ENCODE measurements around the gene PWP1. TPM values are rescaled to one million over a fixed set of nuclear protein-coding genes. Genes with fewer than 3 reads are reported as not detected.
"Not testable (repeated sequence)": the region's sequence is repeated elsewhere in the genome, so short reads cannot be mapped to it uniquely, and the experiment has no call there.

Gene PWP1
- total and polyA plus RNA-seq, 5 donors, result 11.4 to 14.7 (median 13.0) TPM

- no peaks in the 10 kb centered on the region for H3K4me1 ChIP-seq (ENCODE audit: control insufficient read depth, insufficient read depth, low read length)
- DNase-seq (no peak), ATAC-seq (no peak)
- intact Hi-C loops (cut with DNase I), result no loop called here
- 60% methylated on average over 9 of the region's 9 CpGs for WGBS
- no peak overlapping the region for H3K4me3 ChIP-seq (ENCODE audit: low read length)
- no peak overlapping the region for H3K27ac ChIP-seq (ENCODE audit: low read length)
- H3K27me3 ChIP-seq (ENCODE audit: control insufficient read depth, insufficient read depth), result no peaks in the 10 kb centered on the region
- no peaks in the 10 kb centered on the region for H3K9me3 ChIP-seq (ENCODE audit: control insufficient read depth, low read length)
These were observed 17.1 kb upstream of the PWP1 start for GRCh38 chr12:107668320-107669098.

- ATAC-seq, result no peak
- DNase-seq, result no peak
- Histone ChIP-seq H3K27me3 (ENCODE audit: control insufficient read depth, insufficient read depth) (no peaks in the 10 kb centered on the region), H3K9me3 (ENCODE audit: control insufficient read depth, low read length) (no peaks in the 10 kb centered on the region), H3K27ac (ENCODE audit: low read length) (no peak overlapping the region), H3K4me3 (ENCODE audit: low read length) (no peak overlapping the region), H3K4me1 (ENCODE audit: control insufficient read depth, insufficient read depth, low read length) (no peaks in the 10 kb centered on the region)
- WGBS, result 88% methylated on average over 8 of the region's 8 CpGs
- intact Hi-C loops (cut with DNase I), result no loop called here
These were observed 15.7 kb upstream of the PWP1 start for GRCh38 chr12:107669946-107670345.

GRCh38 chr12:107670999-107671643 lies 14.5 kb upstream of the PWP1 start:
- WGBS, result 42% methylated on average over 10 of the region's 10 CpGs
- ATAC-seq (peak in 1 of 2 donors; percentile 26), DNase-seq (no peak)
- Histone ChIP-seq H3K4me3 (ENCODE audit: low read length) (no peak overlapping the region), H3K9me3 (ENCODE audit: control insufficient read depth, low read length) (no peaks in the 10 kb centered on the region), H3K27me3 (ENCODE audit: control insufficient read depth, insufficient read depth) (no peaks in the 10 kb centered on the region), H3K27ac (ENCODE audit: low read length) (no peak overlapping the region), H3K4me1 (ENCODE audit: control insufficient read depth, insufficient read depth, low read length) (no peaks in the 10 kb centered on the region)
- intact Hi-C loops (cut with DNase I), result no loop called here

- ATAC-seq (no peak), DNase-seq (no peak)
- Histone ChIP-seq H3K9me3 (ENCODE audit: control insufficient read depth, low read length) (no peaks in the 10 kb centered on the region), H3K4me1 (ENCODE audit: control insufficient read depth, insufficient read depth, low read length) (no peaks in the 10 kb centered on the region), H3K27ac (ENCODE audit: low read length) (no peak overlapping the region), H3K27me3 (ENCODE audit: control insufficient read depth, insufficient read depth) (no peaks in the 10 kb centered on the region), H3K4me3 (ENCODE audit: low read length) (no peak overlapping the region)
- 61% methylated on average over 6 of the region's 6 CpGs for WGBS
- intact Hi-C loops (cut with DNase I), result loop anchor here in 3 of 4 donors (5.0 kb wide), 2 partner anchors 205 to 210 kb away; no protein-coding TSS in a partner anchor
These were observed 7.9 kb upstream of the PWP1 start for GRCh38 chr12:107677671-107678070.

- H3K4me1 ChIP-seq (ENCODE audit: control insufficient read depth, insufficient read depth, low read length), result no peaks in the 10 kb centered on the region
- no peaks in the 10 kb centered on the region for H3K9me3 ChIP-seq (ENCODE audit: control insufficient read depth, low read length)
- ATAC-seq, result no peak
- no peak overlapping the region for H3K27ac ChIP-seq (ENCODE audit: low read length)
- DNase-seq, result no peak
- intact Hi-C loops (cut with DNase I), result loop anchor here in 3 of 4 donors (5.0 kb wide), 2 partner anchors 203 to 208 kb away; no protein-coding TSS in a partner anchor
- no peak overlapping the region for H3K4me3 ChIP-seq (ENCODE audit: low read length)
- H3K27me3 ChIP-seq (ENCODE audit: control insufficient read depth, insufficient read depth), result no peaks in the 10 kb centered on the region
- 51% methylated on average over 6 of the region's 6 CpGs for WGBS
These were observed 6.3 kb upstream of the PWP1 start for GRCh38 chr12:107679336-107679735.

- H3K27me3 ChIP-seq (ENCODE audit: control insufficient read depth, insufficient read depth), result no peaks in the 10 kb centered on the region
- DNase-seq (no peak), ATAC-seq (no peak)
- no peak overlapping the region for H3K4me3 ChIP-seq (ENCODE audit: low read length)
- no peak overlapping the region for H3K27ac ChIP-seq (ENCODE audit: low read length)
- 69% methylated on average over 5 of the region's 5 CpGs for WGBS
- intact Hi-C loops (cut with DNase I), result no loop called here
- no peaks in the 10 kb centered on the region for H3K9me3 ChIP-seq (ENCODE audit: control insufficient read depth, low read length)
- H3K4me1 ChIP-seq (ENCODE audit: control insufficient read depth, insufficient read depth, low read length), result no peaks in the 10 kb centered on the region
These were observed 4.2 kb upstream of the PWP1 start for GRCh38 chr12:107681455-107681835.

GRCh38 chr12:107681836-107682820 lies 3.5 kb upstream of the PWP1 start:
- H3K4me1 ChIP-seq (ENCODE audit: control insufficient read depth, insufficient read depth, low read length), result no peaks in the 10 kb centered on the region
- WGBS, result 76% methylated on average over 19 of the region's 19 CpGs
- intact Hi-C loops (cut with DNase I), result no loop called here
- no peak overlapping the region for H3K27ac ChIP-seq (ENCODE audit: low read length)
- no peaks in the 10 kb centered on the region for H3K27me3 ChIP-seq (ENCODE audit: control insufficient read depth, insufficient read depth)
- no peak overlapping the region for H3K4me3 ChIP-seq (ENCODE audit: low read length)
- no peaks in the 10 kb centered on the region for H3K9me3 ChIP-seq (ENCODE audit: control insufficient read depth, low read length)
- no peak for DNase-seq
- no peak for ATAC-seq

GRCh38 chr12:107684029-107684795 lies 1.4 kb upstream of the PWP1 start:
- Histone ChIP-seq H3K4me1 (ENCODE audit: control insufficient read depth, insufficient read depth, low read length) (no peaks in the 10 kb centered on the region), H3K27me3 (ENCODE audit: control insufficient read depth, insufficient read depth) (no peaks in the 10 kb centered on the region), H3K27ac (ENCODE audit: low read length) (no peak overlapping the region), H3K4me3 (ENCODE audit: low read length) (no peak overlapping the region), H3K9me3 (ENCODE audit: control insufficient read depth, low read length) (no peaks in the 10 kb centered on the region)
- ATAC-seq (no peak), DNase-seq (no peak)
- intact Hi-C loops (cut with DNase I), result no loop called here
- whole genome bisulfite sequencing, result 56% methylated on average over 3 of the region's 3 CpGs

GRCh38 chr12:107684990-107685359 lies 624 bp upstream of the PWP1 start:
- WGBS, result 8% methylated on average over 9 of the region's 9 CpGs
- intact Hi-C loops (cut with DNase I), result no loop called here

GRCh38 chr12:107695772-107696171 lies 10.2 kb downstream of the PWP1 start:
- H3K9me3 ChIP-seq (ENCODE audit: control insufficient read depth, low read length); H3K4me1 ChIP-seq (ENCODE audit: control insufficient read depth, insufficient read depth, low read length); ATAC-seq; H3K4me3 ChIP-seq (ENCODE audit: low read length); H3K27me3 ChIP-seq (ENCODE audit: control insufficient read depth, insufficient read depth); DNase-seq; H3K27ac ChIP-seq (ENCODE audit: low read length); intact Hi-C loops (cut with DNase I): not testable (repeated sequence)
- WGBS, result 88% methylated on average over 2 of the region's 2 CpGs

More at GRCh38 chr12:107684990-107685359, 624 bp upstream of the PWP1 start:
- no peak overlapping the region for H3K27ac ChIP-seq (ENCODE audit: low read length)
- DNase-seq, result no peak
- no peak for ATAC-seq
- H3K4me1 ChIP-seq (ENCODE audit: control insufficient read depth, insufficient read depth, low read length), result no peaks in the 10 kb centered on the region
- peak overlapping the region; percentile 47 for H3K4me3 ChIP-seq (ENCODE audit: low read length)
- H3K27me3 ChIP-seq (ENCODE audit: control insufficient read depth, insufficient read depth), result no peaks in the 10 kb centered on the region
- no peaks in the 10 kb centered on the region for H3K9me3 ChIP-seq (ENCODE audit: control insufficient read depth, low read length)

Measured in right cardiac atrium (tissue), 5 donors.